ENCODE data around the gene LIMA1. TPM values are rescaled to one million over a fixed set of nuclear protein-coding genes. Genes with fewer than 3 reads are reported as not detected.
"Not testable (repeated sequence)": the region's sequence is repeated elsewhere in the genome, so short reads cannot be mapped to it uniquely, and the experiment has no call there.

The LIMA1 gene
- total RNA-seq, 1 donor from 2014 or later, result 98.2 TPM

DNA sequence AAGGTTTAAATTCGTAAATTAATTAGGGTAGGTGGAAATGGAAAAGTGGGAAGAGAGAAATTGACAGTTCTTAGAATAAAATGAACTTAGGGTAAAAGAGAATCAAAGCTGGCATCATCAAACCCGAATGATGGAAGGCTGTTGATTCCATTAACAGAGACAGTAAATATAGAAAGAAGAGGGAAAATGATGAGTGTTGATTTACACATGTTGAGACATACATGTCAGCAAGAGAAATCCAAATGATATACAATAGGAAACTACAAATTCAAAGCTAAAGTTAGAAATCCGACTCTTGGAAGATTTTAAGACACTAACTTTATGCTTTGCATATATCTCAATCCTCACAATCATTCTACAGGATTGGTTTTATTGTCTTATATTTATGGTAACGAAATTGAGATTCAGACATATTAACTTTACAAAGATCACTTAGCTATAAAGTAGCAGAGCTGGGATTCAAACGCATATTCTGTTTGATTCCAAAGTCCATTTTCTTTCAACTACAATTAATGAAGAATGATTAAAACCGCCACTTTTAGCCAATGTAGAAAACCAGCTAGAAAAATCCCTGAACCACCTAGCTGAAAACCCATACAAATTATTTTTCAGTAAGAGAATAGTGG is 30.2 kb downstream of the LIMA1 start:
- no peaks in the 10 kb centered on the region for H3K27me3 ChIP-seq (ENCODE audit: control insufficient read depth, insufficient read depth, low read length)
- DNase-seq (ENCODE audit: low read depth) (no peak), FAIRE-seq (no peak)
- H3K36me3 ChIP-seq (ENCODE audit: control insufficient read depth, insufficient read depth, low read length), result no peaks in the 10 kb centered on the region
- TF ChIP-seq, protein P1, sequence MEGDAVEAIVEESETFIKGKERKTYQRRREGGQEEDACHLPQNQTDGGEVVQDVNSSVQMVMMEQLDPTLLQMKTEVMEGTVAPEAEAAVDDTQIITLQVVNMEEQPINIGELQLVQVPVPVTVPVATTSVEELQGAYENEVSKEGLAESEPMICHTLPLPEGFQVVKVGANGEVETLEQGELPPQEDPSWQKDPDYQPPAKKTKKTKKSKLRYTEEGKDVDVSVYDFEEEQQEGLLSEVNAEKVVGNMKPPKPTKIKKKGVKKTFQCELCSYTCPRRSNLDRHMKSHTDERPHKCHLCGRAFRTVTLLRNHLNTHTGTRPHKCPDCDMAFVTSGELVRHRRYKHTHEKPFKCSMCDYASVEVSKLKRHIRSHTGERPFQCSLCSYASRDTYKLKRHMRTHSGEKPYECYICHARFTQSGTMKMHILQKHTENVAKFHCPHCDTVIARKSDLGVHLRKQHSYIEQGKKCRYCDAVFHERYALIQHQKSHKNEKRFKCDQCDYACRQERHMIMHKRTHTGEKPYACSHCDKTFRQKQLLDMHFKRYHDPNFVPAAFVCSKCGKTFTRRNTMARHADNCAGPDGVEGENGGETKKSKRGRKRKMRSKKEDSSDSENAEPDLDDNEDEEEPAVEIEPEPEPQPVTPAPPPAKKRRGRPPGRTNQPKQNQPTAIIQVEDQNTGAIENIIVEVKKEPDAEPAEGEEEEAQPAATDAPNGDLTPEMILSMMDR (IDR thresholded peaks at IDR 0.05; ENCODE audit: insufficient read depth, low read length, severe bottlenecking), result no peak
- H3K4me3 ChIP-seq (ENCODE audit: low read depth, low read length), result no peak overlapping the region

DNA sequence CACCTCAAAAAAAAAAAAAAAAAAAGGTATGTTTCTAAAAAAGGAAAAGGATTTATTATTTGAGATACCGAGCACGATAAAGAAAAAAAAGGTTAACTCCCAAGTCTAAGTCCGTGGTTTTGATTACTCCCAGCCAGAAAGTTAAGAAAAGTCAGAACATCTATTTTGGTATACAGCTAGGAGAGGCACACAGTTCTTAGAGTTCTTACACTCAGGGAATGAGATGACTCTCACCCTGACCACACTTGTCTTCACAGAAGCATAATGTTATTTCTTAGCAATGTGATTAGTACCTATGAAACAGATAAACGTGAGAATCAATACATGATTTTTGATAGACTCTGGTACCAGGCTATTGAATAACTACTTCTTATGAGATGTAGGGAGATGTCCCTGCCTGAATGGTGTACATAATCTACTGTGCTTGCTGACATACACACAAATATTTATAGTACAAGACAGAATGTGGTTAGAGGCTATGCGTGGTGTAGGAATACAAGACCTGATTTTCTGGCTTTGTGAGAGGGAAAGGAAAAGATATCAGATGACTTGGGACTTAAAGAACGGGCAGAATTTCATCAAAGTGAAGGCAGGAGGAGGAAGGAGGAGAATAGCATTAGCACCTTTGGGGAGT is 31.6 kb downstream of the LIMA1 start:
- Histone ChIP-seq H3K4me3 (ENCODE audit: low read depth, low read length) (no peak overlapping the region), H3K27me3 (ENCODE audit: control insufficient read depth, insufficient read depth, low read length) (no peaks in the 10 kb centered on the region), H3K36me3 (ENCODE audit: control insufficient read depth, insufficient read depth, low read length) (no peaks in the 10 kb centered on the region)
- DNase-seq (ENCODE audit: low read depth) (peak; percentile 81), FAIRE-seq (no peak)
- TF ChIP-seq, protein P1 (IDR thresholded peaks at IDR 0.05; ENCODE audit: insufficient read depth, low read length, severe bottlenecking), result no peak

DNA sequence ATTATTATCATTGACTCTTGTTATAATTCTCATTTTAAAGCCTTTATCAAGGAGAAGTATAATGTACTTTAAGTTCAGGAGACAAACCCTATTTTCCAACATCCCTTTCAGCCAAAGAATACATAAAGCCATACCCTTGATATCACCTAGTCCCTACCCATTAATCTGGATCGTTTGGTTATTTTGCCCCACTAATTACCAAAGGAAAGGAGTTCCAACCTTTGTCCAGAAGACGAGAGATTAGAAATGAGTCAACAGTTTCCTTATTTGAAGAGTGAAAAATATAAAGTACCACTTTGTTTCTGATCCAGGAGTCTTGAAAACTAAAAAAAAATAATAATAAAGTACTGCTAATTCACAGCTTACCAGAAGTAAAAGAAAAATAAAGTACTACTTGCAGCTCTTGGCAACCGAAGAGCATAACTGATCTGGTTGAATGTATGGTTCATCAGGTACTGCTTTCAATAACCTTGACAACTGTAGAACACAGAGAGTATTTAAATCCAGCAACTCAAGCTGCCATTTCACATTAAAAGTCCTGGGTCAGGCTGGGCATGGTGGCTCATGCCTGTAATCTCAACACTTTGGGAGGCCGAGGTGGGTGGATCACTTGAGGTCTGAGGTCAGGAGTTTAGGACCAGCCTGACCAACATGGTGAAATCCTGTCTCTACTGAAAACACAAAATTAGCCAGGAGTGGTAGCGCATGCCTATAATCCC is 33.7 kb downstream of the LIMA1 start:
- TF ChIP-seq, protein P1 (IDR thresholded peaks at IDR 0.05; ENCODE audit: insufficient read depth, low read length, severe bottlenecking), result no peak
- DNase-seq (ENCODE audit: low read depth) (no peak), FAIRE-seq (no peak)
- Histone ChIP-seq H3K27me3 (ENCODE audit: control insufficient read depth, insufficient read depth, low read length) (no peaks in the 10 kb centered on the region), H3K36me3 (ENCODE audit: control insufficient read depth, insufficient read depth, low read length) (no peaks in the 10 kb centered on the region), H3K4me3 (ENCODE audit: low read depth, low read length) (no peak overlapping the region)

- FAIRE-seq, result no peak
- H3K36me3 ChIP-seq (ENCODE audit: control insufficient read depth, insufficient read depth, low read length), result no peaks in the 10 kb centered on the region
- TF ChIP-seq, protein P1 (IDR thresholded peaks at IDR 0.05; ENCODE audit: insufficient read depth, low read length, severe bottlenecking), result no peak
- H3K4me3 ChIP-seq (ENCODE audit: low read depth, low read length), result no peak overlapping the region
- H3K27me3 ChIP-seq (ENCODE audit: control insufficient read depth, insufficient read depth, low read length), result no peaks in the 10 kb centered on the region
- DNase-seq (ENCODE audit: low read depth), result no peak
Measured at GRCh38 chr12:50248883-50249282, 34.4 kb downstream of the LIMA1 start.

DNA sequence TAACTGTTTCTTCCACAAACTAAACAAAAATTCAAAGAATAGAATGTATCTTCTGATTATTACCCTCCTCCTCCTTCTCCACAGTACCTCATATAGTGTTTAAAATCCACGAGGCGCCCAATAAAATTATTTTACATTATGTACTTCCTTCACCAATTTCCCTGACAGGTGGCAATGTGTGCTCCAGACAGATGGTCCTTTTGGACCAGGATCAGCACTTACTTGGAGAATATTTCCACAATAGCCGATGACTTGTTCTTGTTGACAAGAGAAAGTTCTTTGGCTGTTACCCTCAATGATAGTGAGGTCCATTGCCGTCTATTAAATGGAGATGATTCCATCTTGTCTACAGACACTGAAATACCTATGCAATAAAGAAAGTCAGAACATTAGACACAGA is 34.9 kb downstream of the LIMA1 start:
- H3K4me3 ChIP-seq (ENCODE audit: low read depth, low read length), result no peak overlapping the region
- no peaks in the 10 kb centered on the region for H3K27me3 ChIP-seq (ENCODE audit: control insufficient read depth, insufficient read depth, low read length)
- DNase-seq (ENCODE audit: low read depth), result no peak
- FAIRE-seq, result no peak
- H3K36me3 ChIP-seq (ENCODE audit: control insufficient read depth, insufficient read depth, low read length), result no peaks in the 10 kb centered on the region
- TF ChIP-seq, protein P1 (IDR thresholded peaks at IDR 0.05; ENCODE audit: insufficient read depth, low read length, severe bottlenecking), result no peak

GRCh38 chr12:50247665-50248064 is 35.7 kb downstream of the LIMA1 start:
- H3K36me3 ChIP-seq (ENCODE audit: control insufficient read depth, insufficient read depth, low read length); DNase-seq (ENCODE audit: low read depth); H3K4me3 ChIP-seq (ENCODE audit: low read depth, low read length); H3K27me3 ChIP-seq (ENCODE audit: control insufficient read depth, insufficient read depth, low read length); FAIRE-seq: not testable (repeated sequence)

Measured in bronchial epithelial cell (primary cell).